ENCODE results near the gene KPNB1. TPM values are rescaled to one million over a fixed set of nuclear protein-coding genes. Genes with fewer than 3 reads are reported as not detected.

KPNB1 gene
- total RNA-seq, 1 experiment from 2014 or later: 742 TPM

DNA sequence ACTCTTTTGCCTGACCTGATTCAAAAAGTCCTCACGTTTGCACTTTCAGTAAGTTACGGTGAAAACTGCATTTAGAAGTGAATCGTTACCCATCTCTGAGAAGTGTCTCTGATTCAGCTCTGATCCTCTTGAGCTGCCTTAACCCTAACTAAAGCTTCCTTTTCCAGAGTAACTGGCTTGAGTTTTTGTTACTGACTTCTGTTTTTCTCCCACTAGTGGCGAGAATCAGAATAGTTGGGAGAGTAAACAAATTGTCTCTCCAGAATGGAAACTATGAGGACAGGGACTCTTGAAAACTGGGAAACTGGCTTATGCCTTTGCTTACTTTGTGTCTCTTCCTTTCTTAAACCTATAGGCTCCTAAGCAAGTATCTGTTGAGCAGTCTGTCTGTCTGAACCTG lies 31.3 kb upstream of the KPNB1 start:
- Histone ChIP-seq H4K91ac (ENCODE audit: insufficient read length, low read depth, low read length) (no peak overlapping the region), H3K4ac (ENCODE audit: low read depth, low read length) (no peak overlapping the region), H3K4me2 (ENCODE audit: insufficient read depth, insufficient read length, low read length) (no peak overlapping the region), H4K5ac (ENCODE audit: insufficient read length, low read depth, low read length) (no peak overlapping the region), H3K23me2 (ENCODE audit: insufficient read length, low read depth, low read length, poor library complexity, severe bottlenecking) (no peaks in the 10 kb centered on the region), H3K9me3 (ENCODE audit: control insufficient read depth, low read depth, low read length) (no peaks in the 10 kb centered on the region), H3K27ac (ENCODE audit: insufficient read length, low read depth, low read length) (no peak overlapping the region), H3K27me3 (ENCODE audit: insufficient read depth, low read length) (no peaks in the 10 kb centered on the region), H3K9ac (ENCODE audit: extremely low read depth, insufficient read length, low read length) (no peak overlapping the region), H4K8ac (replicated peaks; ENCODE audit: insufficient read length, low read depth, low read length) (no peak overlapping the region), H2BK15ac (ENCODE audit: low read depth, low read length) (no peak overlapping the region), H2BK12ac (ENCODE audit: insufficient read length, low read depth, low read length) (no peak overlapping the region), H4K20me1 (ENCODE audit: control insufficient read depth, insufficient read depth, insufficient read length) (no peaks in the 10 kb centered on the region), H2AFZ (ENCODE audit: low read length) (no peak overlapping the region), H3K56ac (ENCODE audit: insufficient read length, low read depth, low read length) (no peak overlapping the region), H3K23ac (ENCODE audit: insufficient read length, low read depth, low read length) (no peak overlapping the region), H3K79me1 (ENCODE audit: insufficient read depth, low read depth, low read length, poor library complexity, severe bottlenecking) (no peaks in the 10 kb centered on the region), H2BK120ac (ENCODE audit: low read depth, low read length, poor library complexity, severe bottlenecking) (no peak overlapping the region), H3K18ac (ENCODE audit: insufficient read length, low read depth, low read length) (no peak overlapping the region), H3K14ac (ENCODE audit: insufficient read depth, low read length) (no peak overlapping the region), H3T11ph (ENCODE audit: low read length) (no peak overlapping the region), H3K4me1 (ENCODE audit: insufficient read depth, low read length) (no peaks in the 10 kb centered on the region), H3K79me2 (ENCODE audit: insufficient read depth, low read length) (no peaks in the 10 kb centered on the region), H2AK5ac (ENCODE audit: insufficient read length, low read length) (no peak overlapping the region), H2BK5ac (ENCODE audit: insufficient read length, low read length) (no peak overlapping the region), H2BK20ac (ENCODE audit: low read depth, low read length, poor library complexity, severe bottlenecking) (no peak overlapping the region)
- H3K27ac Mint-ChIP-seq: no peak overlapping the region
- peaks cover 11 to 13% of the 10 kb centered on the region in 2 experiments for H3K4me1 Mint-ChIP-seq
- no peaks in the 10 kb centered on the region for H3K27me3 Mint-ChIP-seq (ENCODE audit: low read depth)
- no CpG with 5 or more reads among the region's 4 CpGs for WGBS (ENCODE audit: extremely low coverage, insufficient read length, low lambda C conversion rate)
- H3K36me3 Mint-ChIP-seq (ENCODE audit: insufficient read depth in 1 of 3, low read depth in 3 of 3): peaks cover 24 to 69% (median 53%) of the 10 kb centered on the region in 3 experiments
- no peaks in the 10 kb centered on the region for H3K9me3 Mint-ChIP-seq
- peak; percentile 52 for TF ChIP-seq CTCF (conservative IDR thresholded peaks at IDR 0.05)
- no peak overlapping the region for H3K4me3 Mint-ChIP-seq
- DNase-seq: no peak
